Kidney epithelial cell (primary cell): Measurements from ENCODE around the gene SGPL1. TPM values are rescaled to one million over a fixed set of nuclear protein-coding genes. Genes with fewer than 3 reads are reported as not detected.

Experiments
- DNase-seq: peaks from one replicate; pipeline ENCODE4 v3.0.0-alpha.2; 2010; ENCODE audit warnings: low read depth
- H3K27me3 ChIP-seq: 2 replicates; pipeline ENCODE4 v1.6.0; 2011; ENCODE audit warnings: low read length; ENCODE audit not compliant: control insufficient read depth, insufficient read depth
- H3K36me3 ChIP-seq: 2 replicates; pipeline ENCODE4 v1.5.1; 2011; ENCODE audit warnings: low read length; ENCODE audit not compliant: control insufficient read depth, insufficient read depth
- H3K4me3 ChIP-seq: 2 replicates; pipeline ENCODE4 v1.5.1; 2011; ENCODE audit warnings: low read depth, mild to moderate bottlenecking, control low read depth, low read length
- CTCF ChIP-seq: IDR thresholded peaks from 2 replicates; pipeline ENCODE4 v1.5.1; 2011; ENCODE audit warnings: mild to moderate bottlenecking, moderate library complexity, low read length, control low read depth, inconsistent platforms; ENCODE audit not compliant: insufficient read depth, poor library complexity, severe bottlenecking
- total RNA-seq: library from RNA; depleted of rRNA; stranded (reverse); fragments of >200 nt; gene quantifications from 2 replicates; pipeline ENCODE4 v1.2.3, GENCODE V29; 2015

Gene SGPL1
- total RNA-seq, 1 donor from 2014 or later, result 83.5 TPM

GRCh38 chr10:70901276-70901878 is 85.6 kb downstream of the SGPL1 start:
- no peaks in the 10 kb centered on the region for H3K36me3 ChIP-seq
- no peak for DNase-seq
- peaks cover 14% of the 10 kb centered on the region for H3K27me3 ChIP-seq
- H3K4me3 ChIP-seq, result no peak overlapping the region
- no peak for TF ChIP-seq CTCF

GRCh38 chr10:70902661-70903261 is 87.0 kb downstream of the SGPL1 start:
- Histone ChIP-seq H3K27me3 (peaks cover 21% of the 10 kb centered on the region), H3K36me3 (no peaks in the 10 kb centered on the region), H3K4me3 (no peak overlapping the region)
- no peak for DNase-seq
- TF ChIP-seq CTCF, result no peak

- peak; percentile 88 for TF ChIP-seq CTCF
- peaks cover 27% of the 10 kb centered on the region for H3K27me3 ChIP-seq
- DNase-seq, result no peak
Measured at GRCh38 chr10:70903262-70903921, 87.6 kb downstream of the SGPL1 start.

GRCh38 chr10:70905071-70906021 is 89.6 kb downstream of the SGPL1 start:
- H3K4me3 ChIP-seq, result no peak overlapping the region
- no peaks in the 10 kb centered on the region for H3K36me3 ChIP-seq
- DNase-seq, result no peak
- TF ChIP-seq CTCF, result no peak
- H3K27me3 ChIP-seq, result peaks cover 37% of the 10 kb centered on the region

More at GRCh38 chr10:70903262-70903921, 87.6 kb downstream of the SGPL1 start:
- H3K4me3 ChIP-seq, result no peak overlapping the region
- H3K36me3 ChIP-seq, result no peaks in the 10 kb centered on the region

- Histone ChIP-seq H3K36me3 (no peaks in the 10 kb centered on the region), H3K4me3 (no peak overlapping the region), H3K27me3 (peaks cover 40% of the 10 kb centered on the region)
- TF ChIP-seq CTCF, result no peak
- no peak for DNase-seq
Measured at GRCh38 chr10:70906031-70906783, 90.5 kb downstream of the SGPL1 start.
